Neutrophil (primary cell): ENCODE data around the gene VWA5B2.
A peak's percentile ranks its signal among the peaks of the same experiment; 100 is the strongest.

ENCODE experiments used
- H3K27ac ChIP-seq: fragments of 200-600 bp; sonication (generic); 2 replicates; pipeline ENCODE4 v1.5.1; 2016; ENCODE audit warnings: mild to moderate bottlenecking, moderate library complexity
- H3K27me3 ChIP-seq: fragments of 200-600 bp; sonication (generic); 2 replicates; pipeline ENCODE4 v1.6.0; 2016; ENCODE audit warnings: mild to moderate bottlenecking
- H3K36me3 ChIP-seq: fragments of 200-600 bp; sonication (generic); 2 replicates; pipeline ENCODE4 v1.5.1; 2017
- H3K4me1 ChIP-seq, 2 experiments: fragments of 200-600 bp in 1 of 2; sonication (generic) in 1 of 2; 1 replicate in 1 of 2; 2 replicates in 1 of 2; pipeline versions ENCODE4 v1.5.1 to v1.6.1; 2013 to 2016; ENCODE audit warnings: low read depth in 1 of 2, low read length in 1 of 2, mild to moderate bottlenecking in 1 of 2, moderate library complexity in 1 of 2; ENCODE audit not compliant: control insufficient read depth in 1 of 2, insufficient read depth in 1 of 2
- H3K4me3 ChIP-seq, 2 experiments: fragments of 200-600 bp in 1 of 2; sonication (generic) in 1 of 2; 1 replicate in 1 of 2; 2 replicates in 1 of 2; pipeline ENCODE4 v1.5.1; 2013 to 2016; ENCODE audit warnings: low read depth in 1 of 2, low read length in 1 of 2, mild to moderate bottlenecking in 1 of 2, moderate library complexity in 1 of 2
- H3K9me3 ChIP-seq: fragments of 200-600 bp; sonication (generic); 2 replicates; pipeline ENCODE4 v1.5.1; 2016
- TF ChIP-seq, protein P1 (sequence below): fragments of 200-600 bp; sonication (generic); IDR thresholded peaks from 2 replicates; pipeline ENCODE4 v1.5.1; 2016; ENCODE audit warnings: antibody characterized with exemption

The VWA5B2 gene

DNA sequence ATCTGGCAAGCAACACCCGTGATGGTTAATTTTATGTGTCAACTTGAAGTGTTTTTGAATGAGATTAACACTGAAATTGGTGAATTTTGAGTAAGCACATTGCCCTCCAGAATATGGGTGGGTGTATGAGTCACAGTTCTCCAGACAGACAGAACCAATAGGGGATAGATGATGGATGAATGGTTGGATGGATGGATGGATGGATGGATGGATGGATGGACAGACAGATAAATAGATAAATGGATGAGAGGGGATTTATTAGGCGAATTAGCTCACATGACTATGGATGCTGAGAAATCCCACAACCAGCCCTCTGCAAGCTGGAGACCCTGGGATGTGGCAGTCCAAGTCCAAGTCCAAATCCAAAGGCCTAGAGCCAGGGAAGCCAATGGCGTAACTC is 5.4 kb upstream of the VWA5B2 start:
- no peak overlapping the region for H3K27ac ChIP-seq
- no peak overlapping the region for H3K4me3 ChIP-seq
- no peaks in the 10 kb centered on the region for H3K9me3 ChIP-seq
- H3K4me1 ChIP-seq: no peaks in the 10 kb centered on the region
- H3K27me3 ChIP-seq: peaks cover 83% of the 10 kb centered on the region
- TF ChIP-seq, protein P1, sequence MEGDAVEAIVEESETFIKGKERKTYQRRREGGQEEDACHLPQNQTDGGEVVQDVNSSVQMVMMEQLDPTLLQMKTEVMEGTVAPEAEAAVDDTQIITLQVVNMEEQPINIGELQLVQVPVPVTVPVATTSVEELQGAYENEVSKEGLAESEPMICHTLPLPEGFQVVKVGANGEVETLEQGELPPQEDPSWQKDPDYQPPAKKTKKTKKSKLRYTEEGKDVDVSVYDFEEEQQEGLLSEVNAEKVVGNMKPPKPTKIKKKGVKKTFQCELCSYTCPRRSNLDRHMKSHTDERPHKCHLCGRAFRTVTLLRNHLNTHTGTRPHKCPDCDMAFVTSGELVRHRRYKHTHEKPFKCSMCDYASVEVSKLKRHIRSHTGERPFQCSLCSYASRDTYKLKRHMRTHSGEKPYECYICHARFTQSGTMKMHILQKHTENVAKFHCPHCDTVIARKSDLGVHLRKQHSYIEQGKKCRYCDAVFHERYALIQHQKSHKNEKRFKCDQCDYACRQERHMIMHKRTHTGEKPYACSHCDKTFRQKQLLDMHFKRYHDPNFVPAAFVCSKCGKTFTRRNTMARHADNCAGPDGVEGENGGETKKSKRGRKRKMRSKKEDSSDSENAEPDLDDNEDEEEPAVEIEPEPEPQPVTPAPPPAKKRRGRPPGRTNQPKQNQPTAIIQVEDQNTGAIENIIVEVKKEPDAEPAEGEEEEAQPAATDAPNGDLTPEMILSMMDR: no peak
- H3K36me3 ChIP-seq: no peaks in the 10 kb centered on the region

DNA sequence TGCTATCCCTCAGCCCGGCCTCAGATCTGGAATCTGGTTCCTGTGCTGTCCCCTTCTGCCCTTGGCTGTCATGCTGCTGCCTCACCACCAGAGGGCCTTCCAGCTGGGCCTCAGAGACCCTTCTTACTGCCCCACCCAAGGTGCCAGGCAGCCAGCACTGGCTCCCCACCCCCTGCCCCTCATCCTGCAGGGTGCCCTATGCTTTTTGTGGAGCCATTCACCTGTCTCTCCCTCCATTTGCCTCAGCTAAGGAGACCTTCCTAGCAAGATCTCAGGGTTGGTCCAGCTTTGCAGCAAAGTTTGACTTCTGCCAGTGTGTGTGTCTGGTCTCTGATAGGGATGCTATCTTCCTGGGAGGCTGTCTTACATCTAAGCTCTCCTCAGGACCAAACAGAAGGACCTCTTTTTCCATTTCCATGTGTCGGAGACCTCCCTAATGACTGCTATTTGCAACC is 1.9 kb upstream of the VWA5B2 start:
- Histone ChIP-seq H3K36me3 (no peaks in the 10 kb centered on the region), H3K9me3 (no peaks in the 10 kb centered on the region), H3K27me3 (peaks cover 96% of the 10 kb centered on the region), H3K27ac (no peak overlapping the region), H3K4me3 (no peak overlapping the region), H3K4me1 (peaks cover 0 to 10% of the 10 kb centered on the region in 2 experiments)
- TF ChIP-seq, protein P1: peak; percentile 69

GRCh38 chr3:184228376-184229137 is 828 bp upstream of the VWA5B2 start:
- Histone ChIP-seq H3K27ac (no peak overlapping the region), H3K4me3 (no peak overlapping the region), H3K4me1 (peaks cover 0 to 10% of the 10 kb centered on the region in 2 experiments), H3K9me3 (no peaks in the 10 kb centered on the region), H3K36me3 (no peaks in the 10 kb centered on the region), H3K27me3 (peaks cover 99% of the 10 kb centered on the region)
- TF ChIP-seq, protein P1: no peak

- Histone ChIP-seq H3K27me3 (peaks cover 100% of the 10 kb centered on the region), H3K9me3 (no peaks in the 10 kb centered on the region), H3K36me3 (no peaks in the 10 kb centered on the region), H3K27ac (no peak overlapping the region), H3K4me3 (no peak overlapping the region), H3K4me1 (peaks cover 0 to 10% of the 10 kb centered on the region in 2 experiments)
- TF ChIP-seq, protein P1: no peak
Measured at GRCh38 chr3:184230081-184230602, 757 bp downstream of the VWA5B2 start.

GRCh38 chr3:184230603-184231528 is 1.5 kb downstream of the VWA5B2 start:
- H3K4me3 ChIP-seq: no peak overlapping the region
- H3K27me3 ChIP-seq: peaks cover 96% of the 10 kb centered on the region
- H3K9me3 ChIP-seq: no peaks in the 10 kb centered on the region
- no peak overlapping the region for H3K27ac ChIP-seq
- peaks cover 0 to 10% of the 10 kb centered on the region in 2 experiments for H3K4me1 ChIP-seq
- H3K36me3 ChIP-seq: no peaks in the 10 kb centered on the region
- TF ChIP-seq, protein P1: no peak
